Trophoblast cell (in vitro differentiated cells and primary cell): Measurements from ENCODE around the gene MYO5C.
A peak's percentile ranks its signal among the peaks of the same experiment; 100 is the strongest.

ENCODE experiments used
- DNase-seq, 2 donors: peaks; one replicate each; pipeline ENCODE4 v3.0.0-alpha.2; 2016
- H2AFZ ChIP-seq: 2 replicates; pipeline ENCODE4 v1.6.1; 2013; ENCODE audit warnings: low read length, moderate library complexity, mild to moderate bottlenecking; ENCODE audit not compliant: insufficient read depth, poor library complexity
- H2AK5ac ChIP-seq: 2 replicates; pipeline ENCODE4 v1.6.1; 2013; ENCODE audit warnings: mild to moderate bottlenecking, low read length
- H2BK120ac ChIP-seq: 2 replicates; pipeline ENCODE4 v1.6.1; 2013; ENCODE audit warnings: low read length, mild to moderate bottlenecking, moderate library complexity; ENCODE audit not compliant: insufficient read depth, poor library complexity
- H2BK12ac ChIP-seq: 2 replicates; pipeline ENCODE4 v1.6.1; 2013; ENCODE audit warnings: mild to moderate bottlenecking, low read length, moderate library complexity
- H2BK5ac ChIP-seq: 2 replicates; pipeline ENCODE4 v1.6.1; 2013; ENCODE audit warnings: low read length, low read depth, moderate library complexity, mild to moderate bottlenecking; ENCODE audit not compliant: poor library complexity
- H3K14ac ChIP-seq: 2 replicates; pipeline ENCODE4 v1.6.1; 2013; ENCODE audit warnings: mild to moderate bottlenecking, low read length
- H3K18ac ChIP-seq: 2 replicates; pipeline ENCODE4 v1.6.1; 2013; ENCODE audit warnings: mild to moderate bottlenecking, low read length
- H3K23ac ChIP-seq: 2 replicates; pipeline ENCODE4 v1.6.1; 2013; ENCODE audit warnings: low read length
- H3K27ac ChIP-seq: 2 replicates; pipeline ENCODE4 v1.5.1; 2013; ENCODE audit warnings: low read depth, mild to moderate bottlenecking, inconsistent platforms, low read length, moderate library complexity
- H3K27me3 ChIP-seq: 2 replicates; pipeline ENCODE4 v1.6.1; 2013; ENCODE audit warnings: inconsistent platforms, mild to moderate bottlenecking, low read length, moderate library complexity; ENCODE audit not compliant: insufficient read depth
- H3K36me3 ChIP-seq, 2 experiments: 1 replicate in 1 of 2; 2 replicates in 1 of 2; pipeline ENCODE4 v1.6.1; 2013; ENCODE audit warnings: low read length in 2 of 2, mild to moderate bottlenecking in 2 of 2, moderate library complexity in 1 of 2; ENCODE audit not compliant: insufficient read depth in 2 of 2, control insufficient read depth in 1 of 2
- H3K4ac ChIP-seq: 2 replicates; pipeline ENCODE4 v1.6.1; 2013; ENCODE audit warnings: low read depth, mild to moderate bottlenecking, low read length, moderate library complexity
- H3K4me1 ChIP-seq, 2 experiments: 1 replicate in 1 of 2; 2 replicates in 1 of 2; pipeline ENCODE4 v1.6.1; 2013; ENCODE audit warnings: low read length in 2 of 2, mild to moderate bottlenecking in 2 of 2, moderate library complexity in 1 of 2; ENCODE audit not compliant: insufficient read depth in 2 of 2, control insufficient read depth in 1 of 2
- H3K4me2 ChIP-seq: 2 replicates; pipeline ENCODE4 v1.6.1; 2013; ENCODE audit warnings: inconsistent platforms, mild to moderate bottlenecking, low read length, moderate library complexity
- H3K4me3 ChIP-seq: 2 replicates; pipeline ENCODE4 v1.5.1; 2013; ENCODE audit warnings: mild to moderate bottlenecking, low read depth, low read length, inconsistent platforms
- H3K79me1 ChIP-seq: one replicate; pipeline ENCODE4 v1.6.1; 2013; ENCODE audit warnings: low read length
- H3K79me2 ChIP-seq: 2 replicates; pipeline ENCODE4 v1.6.1; 2013; ENCODE audit warnings: low read length, mild to moderate bottlenecking; ENCODE audit not compliant: control insufficient read depth, insufficient read depth, poor library complexity
- H3K9ac ChIP-seq: 2 replicates; pipeline ENCODE4 v1.6.1; 2013; ENCODE audit warnings: mild to moderate bottlenecking, low read length
- H3K9me3 ChIP-seq: 2 replicates; pipeline ENCODE4 v1.6.1; 2013; ENCODE audit warnings: low read depth, mild to moderate bottlenecking, control low read depth, inconsistent platforms, low read length; ENCODE audit not compliant: insufficient read depth
- H4K12ac ChIP-seq: 2 replicates; pipeline ENCODE4 v1.6.1; 2013; ENCODE audit warnings: low read depth, mild to moderate bottlenecking, low read length, moderate library complexity
- H4K8ac ChIP-seq: 2 replicates; pipeline ENCODE4 v1.6.1; 2013; ENCODE audit warnings: low read depth, mild to moderate bottlenecking, low read length, moderate library complexity
- H4K91ac ChIP-seq: one replicate; pipeline ENCODE4 v1.6.1; 2013; ENCODE audit warnings: low read depth, mild to moderate bottlenecking, low read length, moderate library complexity
- WGBS: extraction: QIAGEN DNeasy Blood & Tissue Kit; methylation state at CpG from one replicate; pipeline ENCODE4 v1.1.7; 2013; ENCODE audit warnings: missing lambda C conversion rate; ENCODE audit not compliant: insufficient read length, insufficient coverage; ENCODE audit errors: extremely low coverage; 5-methylcytosine and 5-hydroxymethylcytosine counted together

Gene MYO5C

GRCh38 chr15:52186651-52187486 lies 108.7 kb downstream of the MYO5C start:
- WGBS, result no CpG with 5 or more reads among the region's 11 CpGs
- Histone ChIP-seq H3K27me3 (no peaks in the 10 kb centered on the region), H2BK12ac (no peak overlapping the region), H2AK5ac (no peak overlapping the region), H4K91ac (no peak overlapping the region), H2AFZ (no peak overlapping the region), H2BK5ac (no peak overlapping the region), H3K36me3 (no peaks in the 10 kb centered on the region), H3K18ac (no peak overlapping the region), H4K8ac (no peak overlapping the region), H2BK120ac (no peak overlapping the region), H3K23ac (no peak overlapping the region), H3K79me2 (no peaks in the 10 kb centered on the region), H4K12ac (no peak overlapping the region), H3K9ac (no peak overlapping the region), H3K4me3 (no peak overlapping the region), H3K4me2 (no peak overlapping the region), H3K14ac (no peak overlapping the region), H3K9me3 (no peaks in the 10 kb centered on the region), H3K79me1 (no peaks in the 10 kb centered on the region), H3K4ac (no peak overlapping the region), H3K4me1 (no peaks in the 10 kb centered on the region), H3K27ac (no peak overlapping the region)
- no peak for DNase-seq

GRCh38 chr15:52185151-52185561 lies 110.4 kb downstream of the MYO5C start:
- no peak overlapping the region for H3K4me3 ChIP-seq
- no peak overlapping the region for H2AFZ ChIP-seq
- peaks cover 4% of the 10 kb centered on the region for H3K27me3 ChIP-seq
- H4K8ac ChIP-seq, result no peak overlapping the region
- H3K4me2 ChIP-seq, result no peak overlapping the region
- no peaks in the 10 kb centered on the region for H3K9me3 ChIP-seq
- no peak overlapping the region for H3K23ac ChIP-seq
- H2AK5ac ChIP-seq, result no peak overlapping the region
- H3K36me3 ChIP-seq, result no peaks in the 10 kb centered on the region
- no peak overlapping the region for H3K18ac ChIP-seq
- peaks cover 0 to 2% of the 10 kb centered on the region in 2 experiments for H3K4me1 ChIP-seq
- no peak overlapping the region for H3K9ac ChIP-seq
- no peak overlapping the region for H2BK5ac ChIP-seq
- no peak overlapping the region for H4K12ac ChIP-seq
- H4K91ac ChIP-seq, result no peak overlapping the region
- no peak overlapping the region for H3K4ac ChIP-seq
- no peak overlapping the region for H2BK12ac ChIP-seq
- H2BK120ac ChIP-seq, result no peak overlapping the region
- WGBS, result no CpG with 5 or more reads among the region's 7 CpGs
- H3K27ac ChIP-seq, result no peak overlapping the region
- H3K14ac ChIP-seq, result no peak overlapping the region
- H3K79me1 ChIP-seq, result peaks cover under 1% of the 10 kb centered on the region
- no peak for DNase-seq
- no peaks in the 10 kb centered on the region for H3K79me2 ChIP-seq

GRCh38 chr15:52184721-52185120 lies 110.9 kb downstream of the MYO5C start:
- no CpG with 5 or more reads among the region's 5 CpGs for WGBS
- H3K18ac ChIP-seq, result no peak overlapping the region
- no peaks in the 10 kb centered on the region for H3K36me3 ChIP-seq
- no peak overlapping the region for H3K23ac ChIP-seq
- no peak overlapping the region for H4K12ac ChIP-seq
- no peak overlapping the region for H2AFZ ChIP-seq
- no peak overlapping the region for H4K8ac ChIP-seq
- H3K14ac ChIP-seq, result no peak overlapping the region
- peak in 1 of 2 donors; percentile 56 for DNase-seq
- H3K4me3 ChIP-seq, result no peak overlapping the region
- no peak overlapping the region for H2BK120ac ChIP-seq
- H3K4ac ChIP-seq, result no peak overlapping the region
- H3K4me2 ChIP-seq, result no peak overlapping the region
- H4K91ac ChIP-seq, result no peak overlapping the region
- H3K4me1 ChIP-seq, result peaks cover 0 to 2% of the 10 kb centered on the region in 2 experiments
- H2BK5ac ChIP-seq, result no peak overlapping the region
- H3K9me3 ChIP-seq, result no peaks in the 10 kb centered on the region
- H3K27me3 ChIP-seq, result peaks cover 5% of the 10 kb centered on the region
- H3K79me2 ChIP-seq, result peaks cover under 1% of the 10 kb centered on the region
- H2AK5ac ChIP-seq, result no peak overlapping the region
- H3K9ac ChIP-seq, result no peak overlapping the region
- no peak overlapping the region for H3K27ac ChIP-seq
- peaks cover 2% of the 10 kb centered on the region for H3K79me1 ChIP-seq
- H2BK12ac ChIP-seq, result no peak overlapping the region

- Histone ChIP-seq H2BK120ac (no peak overlapping the region), H2BK12ac (no peak overlapping the region), H3K9ac (peak overlapping the region; percentile 38), H3K4ac (no peak overlapping the region), H2AFZ (no peak overlapping the region), H3K27ac (no peak overlapping the region), H3K4me1 (peaks cover 2% of the 10 kb centered on the region in 2 experiments), H3K79me1 (peaks cover 4% of the 10 kb centered on the region), H3K23ac (no peak overlapping the region), H4K12ac (no peak overlapping the region), H2AK5ac (no peak overlapping the region), H3K18ac (no peak overlapping the region), H3K4me2 (no peak overlapping the region), H4K91ac (no peak overlapping the region), H4K8ac (no peak overlapping the region), H3K27me3 (peaks cover 5% of the 10 kb centered on the region), H3K9me3 (no peaks in the 10 kb centered on the region), H3K14ac (no peak overlapping the region), H3K4me3 (no peak overlapping the region), H2BK5ac (no peak overlapping the region), H3K36me3 (no peaks in the 10 kb centered on the region), H3K79me2 (peaks cover 2% of the 10 kb centered on the region)
- DNase-seq, result peak; percentile 42 to 78
- no CpG with 5 or more reads among the region's 2 CpGs for WGBS
Measured at GRCh38 chr15:52183562-52184173, 111.9 kb downstream of the MYO5C start.
